HPDE6-E6E7 (cell line): ENCODE data around the gene DOCK8.

Source experiments
- DNase-seq: peaks from one replicate; pipeline ENCODE4 v3.0.0; 2011; ENCODE audit warnings: missing footprints; ENCODE audit errors: extremely low spot score

DOCK8 gene

GRCh38 chr9:495739-496138 lies 281.1 kb downstream of the DOCK8 start:
- DNase-seq, result no peak

GRCh38 chr9:503326-503725 lies 288.7 kb downstream of the DOCK8 start:
- DNase-seq, result no peak

GRCh38 chr9:503881-504852 lies 289.5 kb downstream of the DOCK8 start, which contains the start of gene KANK1:
Gene KANK1 (plus strand): TSS chr9:504695.
- DNase-seq, result peak; percentile 80

GRCh38 chr9:504921-505740 lies 290.5 kb downstream of the DOCK8 start:
- no peak for DNase-seq

- DNase-seq, result no peak
These were observed 291.0 kb downstream of the DOCK8 start for GRCh38 chr9:505741-506059.

- DNase-seq, result no peak
These were observed 291.6 kb downstream of the DOCK8 start for GRCh38 chr9:506281-506680.

- no peak for DNase-seq
These were observed 297.2 kb downstream of the DOCK8 start for GRCh38 chr9:511861-512260.

GRCh38 chr9:512555-513272 lies 298.0 kb downstream of the DOCK8 start:
- DNase-seq, result no peak
